GM19099 (cell line): ENCODE data around the gene PSMG4.
A peak's percentile ranks its signal among the peaks of the same experiment; 100 is the strongest.

Source experiments
- POLR2A ChIP-seq: IDR thresholded peaks from 3 replicates; pipeline ENCODE4 v1.6.1; 2011; ENCODE audit warnings: low read depth; ENCODE audit not compliant: insufficient read length; ENCODE audit errors: extremely low read depth

The PSMG4 gene

GRCh38 chr6:3258720-3259490, at the start of gene PSMG4:
Gene PSMG4, plus strand, starts transcription at chr6:3258947. Its CDS starts 76 bp downstream, at chr6:3259023.
- peak; percentile 65 for TF ChIP-seq POLR2A

- TF ChIP-seq POLR2A = peak; percentile 42
These were observed 49.4 kb upstream of the PSMG4 start for GRCh38 chr6:3209114-3210023.

GRCh38 chr6:3210024-3210610, 48.6 kb upstream of the PSMG4 start:
- no peak for TF ChIP-seq POLR2A

- no peak for TF ChIP-seq POLR2A
These were observed 47.1 kb upstream of the PSMG4 start for GRCh38 chr6:3211681-3212080.

GRCh38 chr6:3212261-3212660, 46.5 kb upstream of the PSMG4 start:
- no peak for TF ChIP-seq POLR2A

GRCh38 chr6:3213334-3213695, 45.4 kb upstream of the PSMG4 start:
- TF ChIP-seq POLR2A = no peak

- TF ChIP-seq POLR2A = no peak
These were observed 43.8 kb upstream of the PSMG4 start for GRCh38 chr6:3214898-3215297.

- no peak for TF ChIP-seq POLR2A
These were observed 41.5 kb upstream of the PSMG4 start for GRCh38 chr6:3217286-3217685.

- no peak for TF ChIP-seq POLR2A
These were observed 40.5 kb upstream of the PSMG4 start for GRCh38 chr6:3218266-3218665.

- TF ChIP-seq POLR2A = no peak
These were observed 38.4 kb upstream of the PSMG4 start for GRCh38 chr6:3220366-3220765.

- TF ChIP-seq POLR2A = no peak
These were observed 37.2 kb upstream of the PSMG4 start for GRCh38 chr6:3221578-3221977.

GRCh38 chr6:3222506-3223038, 36.2 kb upstream of the PSMG4 start:
- TF ChIP-seq POLR2A = no peak

- TF ChIP-seq POLR2A = no peak
These were observed 32.7 kb upstream of the PSMG4 start for GRCh38 chr6:3226042-3226441.

GRCh38 chr6:3226481-3227362, 32.0 kb upstream of the PSMG4 start:
- TF ChIP-seq POLR2A = peak; percentile 25
